C4-2B (cell line): ENCODE data around the gene CHKB.

Experiments
- ZFX ChIP-seq: fragments of 450-650 bp; IDR thresholded peaks from 2 replicates; pipeline ENCODE4 v1.6.1; 2017
- TF ChIP-seq, protein P1 (sequence below): fragments of 450-650 bp; conservative IDR thresholded peaks from 2 replicates; pipeline ENCODE4 v1.5.1; 2017; ENCODE audit warnings: mild to moderate bottlenecking

DNA sequence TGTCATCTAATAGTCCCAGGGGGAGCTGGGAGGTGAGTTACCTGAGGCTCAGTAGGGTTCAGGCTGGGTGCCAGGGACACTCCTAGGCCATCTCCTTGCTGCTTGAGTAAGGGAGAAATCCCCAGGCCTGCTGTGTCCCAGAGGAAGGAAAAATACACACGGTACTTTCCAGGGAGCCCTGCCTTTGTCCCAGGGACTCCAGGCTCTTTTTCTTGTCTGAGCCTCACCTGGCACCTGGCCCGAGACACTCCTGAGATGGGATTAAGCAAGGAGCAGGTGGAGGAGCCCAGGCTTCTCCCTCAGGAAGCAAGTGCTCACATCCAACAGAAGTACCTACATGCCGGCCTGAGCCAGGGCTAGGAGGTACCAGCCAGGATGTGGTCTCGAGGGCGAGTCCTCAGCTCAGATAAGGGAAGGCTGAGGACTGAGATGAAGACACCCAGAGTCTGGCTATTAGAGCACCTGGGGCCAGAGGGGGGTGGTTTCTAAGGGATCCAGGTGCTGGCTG lies 37.8 kb downstream of the CHKB start:
- TF ChIP-seq, protein P1, sequence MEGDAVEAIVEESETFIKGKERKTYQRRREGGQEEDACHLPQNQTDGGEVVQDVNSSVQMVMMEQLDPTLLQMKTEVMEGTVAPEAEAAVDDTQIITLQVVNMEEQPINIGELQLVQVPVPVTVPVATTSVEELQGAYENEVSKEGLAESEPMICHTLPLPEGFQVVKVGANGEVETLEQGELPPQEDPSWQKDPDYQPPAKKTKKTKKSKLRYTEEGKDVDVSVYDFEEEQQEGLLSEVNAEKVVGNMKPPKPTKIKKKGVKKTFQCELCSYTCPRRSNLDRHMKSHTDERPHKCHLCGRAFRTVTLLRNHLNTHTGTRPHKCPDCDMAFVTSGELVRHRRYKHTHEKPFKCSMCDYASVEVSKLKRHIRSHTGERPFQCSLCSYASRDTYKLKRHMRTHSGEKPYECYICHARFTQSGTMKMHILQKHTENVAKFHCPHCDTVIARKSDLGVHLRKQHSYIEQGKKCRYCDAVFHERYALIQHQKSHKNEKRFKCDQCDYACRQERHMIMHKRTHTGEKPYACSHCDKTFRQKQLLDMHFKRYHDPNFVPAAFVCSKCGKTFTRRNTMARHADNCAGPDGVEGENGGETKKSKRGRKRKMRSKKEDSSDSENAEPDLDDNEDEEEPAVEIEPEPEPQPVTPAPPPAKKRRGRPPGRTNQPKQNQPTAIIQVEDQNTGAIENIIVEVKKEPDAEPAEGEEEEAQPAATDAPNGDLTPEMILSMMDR = no peak
- no peak for TF ChIP-seq ZFX
